H1 (cell line): Measurements from ENCODE around the gene NSF. TPM values are rescaled to one million over a fixed set of nuclear protein-coding genes. Genes with fewer than 3 reads are reported as not detected.

Experiments used
- CTCF ChIA-PET: fragments of 300-600 bp; sonication (Branson Sonifier 250); formaldehyde crosslinking; loops from one replicate; lab custom pipeline; 2021; ENCODE audit not compliant: partially characterized antibody; lab: Charles Lee
- POLR2A ChIA-PET: fragments of 300-600 bp; sonication (Branson Sonifier 250); formaldehyde crosslinking; loops from one replicate; lab custom pipeline; 2021; ENCODE audit warnings: inconsistent platforms; ENCODE audit not compliant: partially characterized antibody; lab: Charles Lee
- DNase-seq, 2 experiments: peaks; one replicate each; pipeline versions ENCODE4 v3.0.0 to v3.0.0-alpha.2; 2010 to 2022; ENCODE audit warnings: low spot score in 2 of 2, low read depth in 1 of 2, mixed read lengths in 1 of 2
- FAIRE-seq: peaks from 2 replicates; lab custom pipeline; 2011; peaks lifted over from hg19 to GRCh38; lab: Jason Lieb, UNC
- H2AFZ ChIP-seq: 2 replicates; pipeline ENCODE4 v1.8.1; 2012; ENCODE audit warnings: low read length, inconsistent platforms
- H2AK5ac ChIP-seq: 2 replicates; pipeline ENCODE4 v1.6.1; 2013; ENCODE audit warnings: low read depth, low read length
- H2BK120ac ChIP-seq: replicated peaks from 2 replicates; pipeline ENCODE3; 2013; ENCODE audit warnings: low read depth, low read length, inconsistent platforms
- H2BK12ac ChIP-seq: 2 replicates; pipeline ENCODE4 v1.6.1; 2013; ENCODE audit warnings: low read depth, low read length
- H2BK15ac ChIP-seq: 2 replicates; pipeline ENCODE4 v1.6.1; 2013; ENCODE audit warnings: low read length
- H2BK20ac ChIP-seq: 2 replicates; pipeline ENCODE4 v1.6.1; 2013; ENCODE audit warnings: low read length
- H2BK5ac ChIP-seq: 2 replicates; pipeline ENCODE4 v1.6.1; 2013; ENCODE audit warnings: low read depth, low read length
- H3K14ac ChIP-seq: 2 replicates; pipeline ENCODE4 v1.6.1; 2013; ENCODE audit warnings: inconsistent platforms; ENCODE audit not compliant: insufficient read length
- H3K18ac ChIP-seq: 2 replicates; pipeline ENCODE4 v1.6.1; 2013; ENCODE audit warnings: low read length; ENCODE audit errors: extremely low read depth
- H3K23ac ChIP-seq: 2 replicates; pipeline ENCODE4 v1.6.1; 2013; ENCODE audit warnings: inconsistent platforms; ENCODE audit not compliant: insufficient read length
- H3K23me2 ChIP-seq: 2 replicates; pipeline ENCODE4 v1.6.1; 2013; ENCODE audit warnings: low read depth, low read length
- H3K27ac ChIP-seq: 2 replicates; pipeline ENCODE4 v1.6.1; 2011; ENCODE audit warnings: low read depth, low read length, inconsistent platforms
- H3K27me3 ChIP-seq, 4 experiments: replicated peaks in 1 of 4; 1 replicate in 1 of 4; 2 replicates in 3 of 4; pipeline versions ENCODE4 v1.6.1 to v1.8.1; 2011 to 2013; ENCODE audit warnings: low read length in 3 of 4, mild to moderate bottlenecking in 3 of 4, inconsistent platforms in 2 of 4, mixed read lengths in 2 of 4, moderate library complexity in 1 of 4; ENCODE audit not compliant: control insufficient read depth in 3 of 4, insufficient read depth in 3 of 4; ENCODE audit errors: extremely low read depth in 1 of 4
- H3K36me3 ChIP-seq, 4 experiments: 2 replicates each; pipeline versions ENCODE4 v1.6.1 to v1.8.1; 2011 to 2013; ENCODE audit warnings: mild to moderate bottlenecking in 4 of 4, low read length in 3 of 4, moderate library complexity in 2 of 4, control low read depth in 1 of 4, inconsistent platforms in 1 of 4; ENCODE audit not compliant: insufficient read depth in 4 of 4, control insufficient read depth in 2 of 4
- H3K4ac ChIP-seq: replicated peaks from 2 replicates; pipeline ENCODE3; 2013; ENCODE audit warnings: low read length, low read depth, mixed read lengths, inconsistent platforms; ENCODE audit not compliant: insufficient read length
- H3K4me1 ChIP-seq, 4 experiments: replicated peaks in 1 of 4; 1 replicate in 1 of 4; 2 replicates in 3 of 4; pipeline versions ENCODE4 v1.6.1 to v1.8.1; 2011 to 2013; ENCODE audit warnings: low read length in 3 of 4, inconsistent platforms in 2 of 4, mixed read lengths in 1 of 4; ENCODE audit not compliant: insufficient read depth in 4 of 4, control insufficient read depth in 3 of 4
- H3K4me2 ChIP-seq, 2 experiments: 2 replicates each; pipeline versions ENCODE4 v1.6.1 to v1.8.1; 2011 to 2013; ENCODE audit warnings: low read depth in 2 of 2, low read length in 2 of 2, control low read depth in 1 of 2, inconsistent platforms in 1 of 2, mild to moderate bottlenecking in 1 of 2; ENCODE audit not compliant: insufficient read depth in 1 of 2
- H3K4me3 ChIP-seq, 4 experiments: fragments of 200-600, 300-600 bp in 1 of 4; sonication (generic), shearing (Covaris generic), sonication (Bioruptor Twin) in 1 of 4; 2 replicates each; pipeline versions ENCODE4 v1.5.1 to v1.8.1; 2011 to 2016; ENCODE audit warnings: low read length in 4 of 4, low read depth in 3 of 4, control low read depth in 2 of 4, inconsistent platforms in 2 of 4, mild to moderate bottlenecking in 2 of 4, mixed read lengths in 1 of 4, moderate library complexity in 1 of 4; ENCODE audit not compliant: insufficient read depth in 2 of 4; ENCODE audit errors: extremely low read depth in 1 of 4
- H3K56ac ChIP-seq: replicated peaks from 2 replicates; pipeline ENCODE3; 2013; ENCODE audit warnings: low read depth, mild to moderate bottlenecking, mixed read lengths, low read length, inconsistent platforms; ENCODE audit not compliant: insufficient read length
- H3K79me1 ChIP-seq: 2 replicates; pipeline ENCODE4 v1.6.1; 2013; ENCODE audit warnings: low read depth, low read length, control low read depth
- H3K79me2 ChIP-seq, 2 experiments: 2 replicates each; pipeline versions ENCODE4 v1.6.1 to v1.8.1; 2012 to 2013; ENCODE audit warnings: low read length in 2 of 2, mild to moderate bottlenecking in 2 of 2, inconsistent platforms in 1 of 2; ENCODE audit not compliant: insufficient read depth in 2 of 2, control insufficient read depth in 1 of 2
- H3K9ac ChIP-seq, 4 experiments: replicated peaks in 1 of 4; 1 replicate in 1 of 4; 2 replicates in 3 of 4; pipeline versions ENCODE4 v1.6.1 to v1.8.1; 2011 to 2013; ENCODE audit warnings: low read depth in 3 of 4, low read length in 3 of 4, control low read depth in 2 of 4, mild to moderate bottlenecking in 2 of 4, moderate library complexity in 2 of 4, inconsistent platforms in 1 of 4; ENCODE audit errors: extremely low read depth in 1 of 4
- H3K9me3 ChIP-seq, 2 experiments: 2 replicates each; pipeline versions ENCODE4 v1.6.1 to v1.8.1; 2012 to 2013; ENCODE audit warnings: mild to moderate bottlenecking in 2 of 2, moderate library complexity in 2 of 2, control low read depth in 1 of 2, inconsistent platforms in 1 of 2, low read depth in 1 of 2, low read length in 1 of 2, mixed read lengths in 1 of 2; ENCODE audit not compliant: insufficient read depth in 2 of 2
- H4K20me1 ChIP-seq, 2 experiments: replicated peaks in 1 of 2; 2 replicates each; pipeline versions ENCODE3 to v1.8.1; 2011 to 2013; ENCODE audit warnings: inconsistent platforms in 2 of 2, low read length in 2 of 2, mild to moderate bottlenecking in 1 of 2; ENCODE audit not compliant: insufficient read depth in 2 of 2, control insufficient read depth in 1 of 2
- H4K5ac ChIP-seq: 2 replicates; pipeline ENCODE4 v1.6.1; 2013; ENCODE audit warnings: low read length, low read depth, mixed read lengths, inconsistent platforms; ENCODE audit not compliant: insufficient read length
- H4K8ac ChIP-seq: 2 replicates; pipeline ENCODE4 v1.8.0; 2013; ENCODE audit warnings: mild to moderate bottlenecking, moderate library complexity, low read length, inconsistent platforms; ENCODE audit not compliant: insufficient read depth; ENCODE audit errors: extremely low read depth
- H4K91ac ChIP-seq: replicated peaks from 2 replicates; pipeline ENCODE3; 2013; ENCODE audit warnings: low read length, mixed read lengths, inconsistent platforms; ENCODE audit not compliant: insufficient read length
- CHD2 ChIP-seq: IDR thresholded peaks from 2 replicates; pipeline ENCODE4 v1.6.1; 2012; ENCODE audit warnings: low read length, improper control_type of control experiment
- CTBP2 ChIP-seq: IDR thresholded peaks from 2 replicates; pipeline ENCODE4 v1.7.0; 2011; ENCODE audit warnings: borderline replicate concordance, mild to moderate bottlenecking, moderate library complexity, mixed read lengths, low read length; ENCODE audit not compliant: insufficient read depth, insufficient read length
- E2F6 ChIP-seq: IDR thresholded peaks from 2 replicates; pipeline ENCODE4 v1.6.1; 2012; ENCODE audit warnings: inconsistent platforms
- EZH2 ChIP-seq: fragments of 200-600 bp; sonication (generic); IDR thresholded peaks from 2 replicates; pipeline ENCODE4 v1.7.1; 2012; ENCODE audit warnings: low read depth, mild to moderate bottlenecking, moderate library complexity, low read length, inconsistent platforms; ENCODE audit not compliant: severe bottlenecking
- HDAC2 ChIP-seq, 2 experiments: fragments of 300-600 bp in 1 of 2; sonication (generic) in 1 of 2; IDR thresholded peaks; 2 replicates each; pipeline ENCODE4 v1.6.1; 2011 to 2012; ENCODE audit warnings: low read depth in 2 of 2, low read length in 2 of 2, mild to moderate bottlenecking in 2 of 2, moderate library complexity in 2 of 2, borderline replicate concordance in 1 of 2, inconsistent platforms in 1 of 2
- JUN ChIP-seq: IDR thresholded peaks from 2 replicates; pipeline ENCODE4 v1.6.1; 2011; ENCODE audit warnings: low read depth, mild to moderate bottlenecking, improper control_type of control experiment, low read length
- POLR2AphosphoS5 ChIP-seq: IDR thresholded peaks from 2 replicates; pipeline ENCODE4 v1.6.1; 2011; ENCODE audit warnings: low read depth, low read length
- POU5F1 ChIP-seq: IDR thresholded peaks from 2 replicates; pipeline ENCODE4 v1.6.1; 2011; ENCODE audit warnings: low read depth, mild to moderate bottlenecking, low read length, moderate library complexity
- SP1 ChIP-seq: IDR thresholded peaks from 2 replicates; pipeline ENCODE4 v1.6.1; 2011; ENCODE audit warnings: low read depth, low read length
- ZNF274 ChIP-seq: IDR thresholded peaks from 2 replicates; pipeline ENCODE4 v1.7.0; 2012; ENCODE audit warnings: low read length, borderline replicate concordance; ENCODE audit errors: extremely low read depth
- WGBS, 2 experiments: shearing (Covaris generic) in 1 of 2; methylation state at CpG; one replicate each; pipeline versions ENCODE4 v1.1.6 to v1.1.7; 2013 to 2015; ENCODE audit warnings: low lambda C conversion rate in 2 of 2, mixed read lengths in 2 of 2, inconsistent platforms in 1 of 2, low coverage in 1 of 2, missing lambda C conversion rate in 1 of 2; ENCODE audit not compliant: insufficient replicate concordance in 2 of 2, insufficient coverage in 1 of 2, insufficient read length in 1 of 2; ENCODE audit errors: extremely low coverage in 1 of 2, missing lambda C conversion rate in 1 of 2; 5-methylcytosine and 5-hydroxymethylcytosine counted together
- polyA plus RNA-seq, 7 experiments: library from polyadenylated mRNA; depleted of rRNA in 3 of 7; stranded (reverse) in 5 of 7; unstranded in 2 of 7; fragments of >200 nt in 5 of 7; fragments of 200-250 nt in 2 of 7; gene quantifications; 1 replicate in 5 of 7; 2 replicates in 1 of 7; 4 replicates in 1 of 7; pipeline versions ENCODE4 v1.2.1 to v1.2.3, GENCODE V29; 2011 to 2013; ENCODE audit warnings: missing spikeins in 2 of 7, mixed read lengths in 2 of 7
- total RNA-seq: library from RNA; stranded (reverse); fragmentation: NEBNext Ultra II Directional; extraction: Animal tissue kit (Norgen Biotek cat#: 25700); gene quantifications from 2 replicates; pipeline ENCODE4 v1.2.1, GENCODE V29; 2021
- TF ChIP-seq, protein P1 (sequence below), 3 experiments: IDR thresholded peaks; 1 replicate in 2 of 3; 2 replicates in 1 of 3; pipeline versions ENCODE4 v1.5.1 to v1.6.1; 2011; ENCODE audit warnings: low read length in 3 of 3, mild to moderate bottlenecking in 3 of 3, inconsistent platforms in 2 of 3, low read depth in 1 of 3, moderate library complexity in 1 of 3; ENCODE audit not compliant: insufficient read depth in 1 of 3; ENCODE audit errors: control extremely low read depth in 1 of 3

The NSF gene
- total and polyA plus RNA-seq, 2 of the 8 experiments (the other 6 are each of a cell fraction or from before 2014, with no cell fraction given): 13.0 to 27.7 TPM

DNA sequence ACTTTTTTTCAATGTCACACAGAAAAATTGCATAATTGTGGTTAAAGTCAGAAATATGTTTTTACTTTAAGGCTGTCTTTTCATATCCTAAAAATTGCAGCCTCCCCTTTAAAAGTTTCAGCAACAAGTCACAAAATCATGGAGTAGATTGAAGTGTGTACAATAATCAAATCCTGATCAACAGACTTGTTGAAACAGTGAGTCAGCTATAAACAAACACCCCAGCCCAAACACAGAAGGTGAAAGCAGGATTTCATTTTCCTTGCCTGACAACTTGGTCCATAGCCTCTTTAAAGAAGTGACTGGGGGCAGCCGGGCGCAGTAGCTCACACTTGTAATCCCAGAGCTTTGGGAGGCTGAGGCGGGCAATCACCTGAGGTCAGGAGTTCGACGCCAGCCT is 168.1 kb downstream of the NSF start:
- H3K23me2 ChIP-seq: no peaks in the 10 kb centered on the region
- H3K9me3 ChIP-seq: no peaks in the 10 kb centered on the region
- H2BK120ac ChIP-seq: no peak overlapping the region
- H3K56ac ChIP-seq: no peak overlapping the region
- no peaks in the 10 kb centered on the region for H3K79me2 ChIP-seq
- no peak overlapping the region for H2AK5ac ChIP-seq
- H3K14ac ChIP-seq: no peak overlapping the region
- no peak overlapping the region for H2BK15ac ChIP-seq
- no peak overlapping the region for H2BK20ac ChIP-seq
- no peak overlapping the region for H3K4me2 ChIP-seq
- H3K4me1 ChIP-seq: no peaks in the 10 kb centered on the region
- FAIRE-seq (no peak), DNase-seq (no peak)
- H3K27me3 ChIP-seq: peaks cover 0 to 1% (median 0%) of the 10 kb centered on the region in 4 experiments; a peak in 1 of 7 replicates
- H3K36me3 ChIP-seq: peaks cover 0 to 2% (median 0%) of the 10 kb centered on the region in 4 experiments; a peak in 3 of 8 replicates
- no peak overlapping the region for H3K27ac ChIP-seq
- H4K91ac ChIP-seq: no peak overlapping the region
- H3K18ac ChIP-seq: no peak overlapping the region
- no peak overlapping the region for H2BK5ac ChIP-seq
- CTCF ChIA-PET: interaction anchor here (1.3 kb wide), 2 partner anchors 16 to 24 kb away, joined by 3 to 4 read pairs; no protein-coding TSS in a partner anchor
- H3K4me3 ChIP-seq: no peak overlapping the region
- peaks cover 0 to 2% of the 10 kb centered on the region in 2 experiments for H4K20me1 ChIP-seq
- H2BK12ac ChIP-seq: no peak overlapping the region
- no peak overlapping the region for H3K9ac ChIP-seq
- 100% methylated on average over 5 of the region's 5 CpGs; no CpG with 5 or more reads in 1 of the 2 experiments for WGBS, 2 experiments
- no peak overlapping the region for H2AFZ ChIP-seq
- POLR2A ChIA-PET: no interaction called here
- no peak overlapping the region for H3K23ac ChIP-seq
- H3K4ac ChIP-seq: no peak overlapping the region
- no peaks in the 10 kb centered on the region for H3K79me1 ChIP-seq
- H4K8ac ChIP-seq: no peak overlapping the region
- H4K5ac ChIP-seq: no peak overlapping the region
- TF ChIP-seq CTBP2 (no peak), POLR2AphosphoS5 (no peak), EZH2 (no peak), ZNF274 (no peak), POU5F1 (no peak), JUN (no peak), CHD2 (no peak), SP1 (no peak), E2F6 (no peak), HDAC2 (IDR thresholded peaks at IDR 0.05; ENCODE audit: borderline replicate concordance in 1 of 2, low read depth in 2 of 2, low read length in 2 of 2) (no peak)
- TF ChIP-seq, protein P1, sequence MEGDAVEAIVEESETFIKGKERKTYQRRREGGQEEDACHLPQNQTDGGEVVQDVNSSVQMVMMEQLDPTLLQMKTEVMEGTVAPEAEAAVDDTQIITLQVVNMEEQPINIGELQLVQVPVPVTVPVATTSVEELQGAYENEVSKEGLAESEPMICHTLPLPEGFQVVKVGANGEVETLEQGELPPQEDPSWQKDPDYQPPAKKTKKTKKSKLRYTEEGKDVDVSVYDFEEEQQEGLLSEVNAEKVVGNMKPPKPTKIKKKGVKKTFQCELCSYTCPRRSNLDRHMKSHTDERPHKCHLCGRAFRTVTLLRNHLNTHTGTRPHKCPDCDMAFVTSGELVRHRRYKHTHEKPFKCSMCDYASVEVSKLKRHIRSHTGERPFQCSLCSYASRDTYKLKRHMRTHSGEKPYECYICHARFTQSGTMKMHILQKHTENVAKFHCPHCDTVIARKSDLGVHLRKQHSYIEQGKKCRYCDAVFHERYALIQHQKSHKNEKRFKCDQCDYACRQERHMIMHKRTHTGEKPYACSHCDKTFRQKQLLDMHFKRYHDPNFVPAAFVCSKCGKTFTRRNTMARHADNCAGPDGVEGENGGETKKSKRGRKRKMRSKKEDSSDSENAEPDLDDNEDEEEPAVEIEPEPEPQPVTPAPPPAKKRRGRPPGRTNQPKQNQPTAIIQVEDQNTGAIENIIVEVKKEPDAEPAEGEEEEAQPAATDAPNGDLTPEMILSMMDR (IDR thresholded peaks at IDR 0.05; ENCODE audit: control extremely low read depth in 1 of 3, insufficient read depth in 1 of 3, low read depth in 1 of 3, low read length in 3 of 3): no peak
